CD14-positive monocyte (primary cell): ENCODE results near the gene MGLL. TPM values are rescaled to one million over a fixed set of nuclear protein-coding genes. Genes with fewer than 3 reads are reported as not detected.

ENCODE experiments used
- DNase-seq, 3 donors: peaks; one replicate each; pipeline ENCODE4 v3.0.0-alpha.2; 2011 to 2022
- H2AFZ ChIP-seq: 2 replicates; pipeline ENCODE4 v1.6.0; 2012; ENCODE audit warnings: mild to moderate bottlenecking, low read depth, low read length, inconsistent platforms; ENCODE audit not compliant: insufficient read depth, poor library complexity, severe bottlenecking
- H3K27ac ChIP-seq, 2 donors: 1 replicate in 1 of 2; 2 replicates in 1 of 2; pipeline ENCODE4 v1.5.1; 2012 to 2013; ENCODE audit warnings: low read length in 2 of 2, control low read depth in 1 of 2, inconsistent platforms in 1 of 2, low read depth in 1 of 2, mild to moderate bottlenecking in 1 of 2
- H3K27me3 ChIP-seq, 2 donors: one replicate each; pipeline versions ENCODE4 v1.6.0 to v1.6.1; 2011 to 2013; ENCODE audit warnings: low read length in 2 of 2; ENCODE audit not compliant: control insufficient read depth in 2 of 2, insufficient read depth in 2 of 2
- H3K36me3 ChIP-seq, 2 donors: replicated peaks in 1 of 2; 1 replicate in 1 of 2; 2 replicates in 1 of 2; pipeline versions ENCODE4 v1.5.1 to v1.6.1; 2012 to 2013; ENCODE audit warnings: low read length in 2 of 2, control low read depth in 1 of 2, inconsistent platforms in 1 of 2, mild to moderate bottlenecking in 1 of 2; ENCODE audit not compliant: insufficient read depth in 2 of 2, control insufficient read depth in 1 of 2
- H3K4me1 ChIP-seq, 2 donors: 1 replicate in 1 of 2; 2 replicates in 1 of 2; pipeline versions ENCODE4 v1.5.1 to v1.6.1; 2012 to 2013; ENCODE audit warnings: low read length in 2 of 2, control low read depth in 1 of 2, inconsistent platforms in 1 of 2, mild to moderate bottlenecking in 1 of 2, moderate library complexity in 1 of 2; ENCODE audit not compliant: insufficient read depth in 2 of 2, control insufficient read depth in 1 of 2
- H3K4me2 ChIP-seq: replicated peaks from 2 replicates; pipeline ENCODE3; 2012; ENCODE audit warnings: low read length, moderate library complexity, mild to moderate bottlenecking; ENCODE audit not compliant: poor library complexity, severe bottlenecking; ENCODE audit errors: extremely low read depth
- H3K4me3 ChIP-seq, 3 experiments: fragments of 200-600 bp in 1 of 3; sonication (generic) in 1 of 3; replicated peaks in 1 of 3; 1 replicate in 2 of 3; 2 replicates in 1 of 3; pipeline ENCODE4 v1.5.1; 2011 to 2013; ENCODE audit warnings: low read length in 3 of 3, mild to moderate bottlenecking in 3 of 3, control low read depth in 2 of 3, low read depth in 2 of 3, inconsistent platforms in 1 of 3, moderate library complexity in 1 of 3
- H3K79me2 ChIP-seq: 2 replicates; pipeline ENCODE4 v1.6.0; 2012; ENCODE audit warnings: mild to moderate bottlenecking, control low read depth, inconsistent platforms, low read length, moderate library complexity; ENCODE audit not compliant: insufficient read depth
- H3K9ac ChIP-seq: 2 replicates; pipeline ENCODE4 v1.6.0; 2017; ENCODE audit warnings: low read length, mild to moderate bottlenecking; ENCODE audit not compliant: insufficient read depth, poor library complexity, severe bottlenecking
- H3K9me3 ChIP-seq, 2 donors: replicated peaks in 1 of 2; 1 replicate in 1 of 2; 2 replicates in 1 of 2; pipeline versions ENCODE4 v1.5.1 to v1.6.1; 2012 to 2013; ENCODE audit warnings: low read length in 2 of 2, control low read depth in 1 of 2; ENCODE audit not compliant: control insufficient read depth in 1 of 2, insufficient read depth in 1 of 2
- H4K20me1 ChIP-seq: 2 replicates; pipeline ENCODE4 v1.6.0; 2012; ENCODE audit warnings: mild to moderate bottlenecking, low read length, control low read depth, moderate library complexity; ENCODE audit not compliant: insufficient read depth
- H3K27ac Mint-ChIP-seq, 7 donors: one replicate each; pipeline ENCODE4 v1.8.0; 2020; ENCODE audit warnings: mild to moderate bottlenecking in 7 of 7, mixed read lengths in 7 of 7, moderate library complexity in 6 of 7, inconsistent platforms in 2 of 7
- H3K27me3 Mint-ChIP-seq, 3 donors: one replicate each; pipeline ENCODE4 v1.8.0; 2021 to 2022; ENCODE audit warnings: low read depth in 3 of 3, mild to moderate bottlenecking in 3 of 3, mixed read lengths in 3 of 3, moderate library complexity in 3 of 3, inconsistent platforms in 1 of 3
- H3K36me3 Mint-ChIP-seq, 2 donors: one replicate each; pipeline ENCODE4 v1.8.0; 2020; ENCODE audit warnings: mixed read lengths in 2 of 2, inconsistent platforms in 1 of 2, mild to moderate bottlenecking in 1 of 2
- H3K4me1 Mint-ChIP-seq: one replicate; pipeline ENCODE4 v1.8.0; 2020; ENCODE audit warnings: mild to moderate bottlenecking, mixed read lengths
- H3K4me3 Mint-ChIP-seq, 2 donors: one replicate each; pipeline ENCODE4 v1.8.0; 2020; ENCODE audit warnings: mild to moderate bottlenecking in 2 of 2, mixed read lengths in 2 of 2, moderate library complexity in 1 of 2
- H3K9me3 Mint-ChIP-seq, 7 donors: one replicate each; pipeline ENCODE4 v1.8.0; 2020 to 2022; ENCODE audit warnings: mixed read lengths in 7 of 7, mild to moderate bottlenecking in 6 of 7, moderate library complexity in 6 of 7, inconsistent platforms in 2 of 7
- CTCF ChIP-seq: fragments of 200-600 bp; IDR thresholded peaks from one replicate; pipeline ENCODE4 v1.8.0; 2022; ENCODE audit warnings: antibody characterized with exemption, mild to moderate bottlenecking
- WGBS: methylation state at CpG from one replicate; pipeline ENCODE4 v1.1.5; 2013; ENCODE audit warnings: missing lambda C conversion rate; ENCODE audit not compliant: insufficient coverage; 5-methylcytosine and 5-hydroxymethylcytosine counted together
- intact Hi-C, 2 donors: fragments of 100-400 bp; cut with micrococcal nuclease; formaldehyde crosslinking; loops; one replicate each; pipeline versions ENCODE4 v1.15.0 to v1.15.1; 2023
- polyA plus RNA-seq, 3 donors: library from polyadenylated mRNA; depleted of rRNA in 1 of 3; unstranded in 2 of 3; stranded (reverse) in 1 of 3; fragments of 300-500 nt in 2 of 3; fragments of >200 nt in 1 of 3; fragmentation: Illumina TruSeq in 2 of 3; gene quantifications; 1 replicate in 2 of 3; 2 replicates in 1 of 3; pipeline ENCODE4 v1.2.3, GENCODE V29; 2012 to 2021

Gene MGLL
- polyA plus RNA-seq, 3 donors = 4.4 to 10.0 (median 6.4) TPM

- H3K27ac ChIP-seq = no peak overlapping the region
- Mint-ChIP-seq H3K9me3 (peaks cover 5 to 10% (median 9%) of the 10 kb centered on the region in 7 donors), H3K36me3 (no peaks in the 10 kb centered on the region), H3K4me1 (peaks cover 6% of the 10 kb centered on the region), H3K27ac (no peak overlapping the region), H3K4me3 (no peak overlapping the region), H3K27me3 (peaks cover 0 to 3% (median 2%) of the 10 kb centered on the region in 3 donors)
- no peaks in the 10 kb centered on the region for H3K79me2 ChIP-seq
- 100% methylated on average over 1 of the region's 4 CpGs for WGBS
- H3K27me3 ChIP-seq = no peaks in the 10 kb centered on the region
- H3K9ac ChIP-seq = no peak overlapping the region
- no peaks in the 10 kb centered on the region for H3K36me3 ChIP-seq
- no peak overlapping the region for H2AFZ ChIP-seq
- no peak overlapping the region for H3K4me3 ChIP-seq
- no peak overlapping the region for H3K4me2 ChIP-seq
- H3K4me1 ChIP-seq = no peaks in the 10 kb centered on the region
- intact Hi-C loops = loop anchor here in 1 of 2 donors (5.0 kb wide), 3 partner anchors 147 to 257 kb away; no protein-coding TSS in a partner anchor
- DNase-seq = no peak
- TF ChIP-seq CTCF = no peak
- no peaks in the 10 kb centered on the region for H4K20me1 ChIP-seq
- peaks cover 0 to 7% of the 10 kb centered on the region in 2 donors for H3K9me3 ChIP-seq
These were observed 12.5 kb upstream of the MGLL start for GRCh38 chr3:127834771-127835170.

- Mint-ChIP-seq H3K36me3 (peaks cover 0 to 3% of the 10 kb centered on the region in 2 donors), H3K4me1 (peaks cover 6% of the 10 kb centered on the region), H3K27ac (no peak overlapping the region), H3K9me3 (peaks cover 11 to 23% (median 17%) of the 10 kb centered on the region in 7 donors), H3K4me3 (no peak overlapping the region), H3K27me3 (peaks cover 0 to 2% (median 0%) of the 10 kb centered on the region in 3 donors)
- WGBS = 100% methylated on average over 1 of the region's 2 CpGs
- Histone ChIP-seq H3K27ac (no peak overlapping the region), H3K4me2 (no peak overlapping the region), H4K20me1 (no peaks in the 10 kb centered on the region), H3K36me3 (no peaks in the 10 kb centered on the region), H3K27me3 (no peaks in the 10 kb centered on the region), H3K9ac (no peak overlapping the region), H3K4me1 (no peaks in the 10 kb centered on the region), H3K79me2 (no peaks in the 10 kb centered on the region), H3K9me3 (peaks cover 2 to 9% of the 10 kb centered on the region in 2 donors), H2AFZ (no peak overlapping the region), H3K4me3 (no peak overlapping the region)
- intact Hi-C loops = loop anchor here in 1 of 2 donors (5.0 kb wide), 2 partner anchors 146 to 181 kb away; no protein-coding TSS in a partner anchor
- TF ChIP-seq CTCF = no peak
- no peak for DNase-seq
These were observed 11.1 kb upstream of the MGLL start for GRCh38 chr3:127833281-127834032.
